Stimulated activated CD4-positive, alpha-beta T cell treated with anti-CD3 and anti-CD28 coated beads, Interleukin-4, amount 100 ng/mL, for 48 hours (primary cell): Measurements from ENCODE around the gene MACROD2.

Source experiments
- DNase-seq, 2 donors: peaks; one replicate each; pipeline ENCODE4 v3.0.0-alpha.2; 2020; ENCODE audit warnings: low read depth in 2 of 2

Gene MACROD2

DNA sequence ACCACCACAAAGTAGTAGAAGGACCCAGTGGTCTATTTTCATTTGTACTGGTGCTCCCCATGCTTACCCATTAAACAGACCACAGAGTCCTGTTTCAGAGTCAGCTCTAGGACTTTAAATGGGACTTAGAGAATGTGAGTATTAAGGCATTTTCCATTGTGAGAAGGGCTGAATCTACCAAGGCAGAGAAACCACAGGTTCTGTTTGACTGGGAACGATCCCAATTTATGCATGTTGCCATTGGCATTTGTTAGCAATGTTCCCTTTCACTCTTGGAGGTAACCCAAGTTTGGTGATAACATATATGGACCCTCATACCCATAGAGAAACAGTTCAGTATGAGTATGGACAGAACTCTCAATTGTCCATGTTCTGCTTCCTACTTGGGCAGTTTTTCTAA, 1905.1 kb downstream of the MACROD2 start:
- DNase-seq, result no peak

DNA sequence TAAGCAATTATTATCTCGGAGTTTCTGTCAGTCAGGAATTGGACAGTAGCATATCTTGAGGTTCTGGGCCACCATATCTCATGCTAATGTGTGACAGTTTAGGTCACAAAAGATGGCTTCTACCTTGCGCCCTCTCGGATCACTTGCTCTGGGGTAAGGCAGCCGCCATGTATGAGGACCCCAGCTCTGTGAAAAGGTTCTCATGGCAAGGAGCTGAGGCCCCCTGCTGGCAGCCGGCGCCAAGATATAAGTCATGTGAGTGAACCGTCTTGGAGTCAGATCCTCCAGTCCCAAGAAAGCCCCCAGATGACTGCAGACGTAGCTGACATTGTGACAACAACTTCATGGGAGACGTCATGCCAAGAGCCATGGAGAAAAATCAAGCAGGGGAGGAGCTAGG, 1907.2 kb downstream of the MACROD2 start:
- DNase-seq, result no peak

DNA sequence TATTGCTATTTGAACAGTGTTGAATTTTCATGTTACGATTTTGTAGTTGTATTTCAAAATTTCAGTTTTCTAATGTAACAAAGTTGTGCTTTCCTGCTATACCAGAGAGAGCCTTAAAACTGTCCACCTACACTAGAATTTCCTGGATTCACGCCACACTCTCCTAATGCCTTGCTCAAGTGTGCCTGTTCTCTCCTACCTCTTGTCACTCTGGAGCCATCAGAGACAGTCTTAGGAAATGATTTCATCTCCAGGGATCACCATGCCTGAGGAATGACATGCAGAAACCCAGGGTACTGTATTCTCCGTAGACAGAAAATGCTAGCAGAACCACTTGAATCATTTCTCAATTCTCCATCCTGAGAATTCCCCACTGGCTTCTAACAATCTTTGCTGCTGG, 1910.3 kb downstream of the MACROD2 start:
- no peak for DNase-seq

DNA sequence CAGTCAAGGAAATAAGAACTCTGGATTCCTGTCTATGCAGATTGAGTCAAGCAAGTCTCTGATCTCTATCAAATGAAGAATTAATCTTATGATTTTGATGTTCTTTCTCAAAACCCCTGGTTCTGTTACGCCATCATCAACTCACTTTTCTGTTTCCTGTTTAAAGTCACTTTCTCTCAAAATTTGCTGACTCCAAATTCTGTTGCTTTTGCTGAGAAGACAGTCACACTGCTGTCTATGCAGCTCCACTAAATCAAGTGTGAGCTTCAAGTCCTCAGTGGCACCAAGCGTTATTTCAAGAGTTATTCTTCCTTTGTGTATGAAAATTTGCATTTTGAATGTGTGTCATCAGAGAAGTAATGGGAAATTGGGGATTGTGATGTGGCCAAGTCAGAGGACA, 1914.7 kb downstream of the MACROD2 start:
- no peak for DNase-seq

DNA sequence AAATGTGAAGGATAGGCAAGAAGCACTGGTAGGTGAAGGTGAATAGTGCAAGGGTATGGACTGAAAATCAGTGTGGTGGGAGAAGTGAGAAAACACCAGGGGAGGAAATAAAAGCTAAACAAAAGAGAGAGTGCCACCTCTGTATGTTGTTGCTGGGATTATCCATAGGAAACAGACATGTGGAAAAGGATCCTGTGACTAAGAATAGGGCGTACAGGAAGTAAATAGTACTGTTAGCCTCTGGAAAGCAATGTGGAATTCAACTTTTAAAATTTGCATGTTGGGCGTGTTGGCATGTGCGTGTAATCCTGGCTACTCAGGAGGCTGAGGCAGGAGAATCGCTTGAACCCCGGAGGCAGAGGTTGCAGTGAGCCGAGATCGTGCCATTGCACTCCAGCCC, 1916.3 kb downstream of the MACROD2 start:
- DNase-seq, result no peak

DNA sequence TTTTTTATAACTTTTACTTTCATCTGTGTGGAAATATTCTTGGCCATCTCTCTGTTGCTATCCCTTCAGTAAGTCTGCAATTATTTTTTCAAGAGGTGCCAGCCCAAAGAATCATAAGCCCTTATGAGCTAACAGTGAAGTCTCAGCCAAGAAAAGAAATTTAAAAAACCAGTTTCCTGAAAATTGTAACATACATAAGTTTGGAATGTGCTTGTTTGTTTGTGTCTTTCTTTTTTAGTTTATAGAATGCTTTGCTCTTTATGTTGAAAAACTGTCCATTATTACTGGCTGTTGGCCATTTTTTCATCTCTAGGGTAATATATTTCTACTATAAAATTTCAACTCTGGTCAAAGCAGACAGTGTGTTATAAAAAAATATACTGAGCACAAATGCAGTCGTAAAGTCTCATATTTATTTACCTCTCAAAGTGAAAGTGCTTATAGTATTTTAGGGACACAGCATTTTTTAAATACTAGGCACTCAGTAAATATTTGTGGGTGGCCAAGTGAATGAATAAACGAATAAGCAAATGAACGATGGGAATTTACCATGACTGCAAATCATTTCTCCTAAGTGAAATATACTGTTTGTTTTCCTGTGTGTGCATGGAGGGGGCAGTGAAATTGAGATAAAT, 1918.2 kb downstream of the MACROD2 start:
- no peak for DNase-seq

DNA sequence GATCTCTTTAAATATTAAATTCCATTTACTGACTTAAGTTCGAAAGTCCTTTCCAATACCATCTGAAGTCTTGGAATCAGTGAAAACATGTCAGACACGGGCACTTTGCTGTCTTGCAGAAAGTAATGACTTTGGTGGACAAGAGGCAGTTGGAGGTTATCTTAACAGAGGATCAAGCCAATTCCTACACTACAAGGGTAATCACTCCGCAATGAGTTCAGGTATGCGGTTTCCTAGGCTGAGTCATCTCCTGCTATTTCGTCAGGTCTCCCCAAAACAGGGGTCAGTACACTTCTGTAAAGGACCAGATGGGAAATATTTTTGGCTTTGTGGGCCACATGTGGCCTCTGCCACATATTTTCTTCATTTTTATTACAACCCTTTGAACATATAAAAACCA, 1921.3 kb downstream of the MACROD2 start:
- DNase-seq, result no peak

DNA sequence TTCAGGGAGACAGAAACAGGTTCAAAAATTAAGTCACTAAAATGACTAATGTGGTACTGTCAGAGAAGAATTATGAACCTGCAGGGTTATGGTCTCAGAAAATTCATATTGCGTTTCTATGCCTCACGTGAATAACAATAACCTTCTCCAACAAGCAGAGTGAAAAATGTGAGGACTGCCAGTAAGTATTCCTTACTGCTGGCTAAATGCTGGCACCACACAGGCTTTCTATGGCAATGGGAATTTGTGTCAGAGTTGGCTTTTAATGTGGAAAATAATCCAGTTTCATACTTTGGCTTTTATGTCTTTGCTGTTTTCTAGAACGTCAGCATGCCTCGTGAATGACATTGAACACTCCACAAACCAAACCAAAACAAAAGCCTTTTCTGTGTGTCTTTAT, 1922.0 kb downstream of the MACROD2 start:
- DNase-seq, result no peak

DNA sequence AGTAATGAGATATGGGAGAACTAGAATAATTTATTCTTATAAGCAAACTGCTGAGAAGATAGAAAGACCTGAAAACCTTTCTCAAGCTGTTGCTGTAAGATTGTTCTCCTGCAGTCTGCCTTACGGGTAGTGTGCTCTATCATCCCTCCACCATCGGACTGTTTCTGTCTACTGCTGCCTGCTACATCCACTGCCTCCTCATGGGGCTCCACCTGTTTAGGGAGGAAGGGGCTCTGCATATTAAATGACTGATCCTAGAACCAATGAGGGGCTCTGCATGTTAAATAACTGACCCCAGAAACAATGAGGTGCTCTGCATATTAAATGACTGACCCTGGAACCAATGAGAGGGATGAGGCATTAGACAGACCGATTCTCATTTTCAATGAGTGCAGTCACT, 1923.3 kb downstream of the MACROD2 start:
- no peak for DNase-seq

DNA sequence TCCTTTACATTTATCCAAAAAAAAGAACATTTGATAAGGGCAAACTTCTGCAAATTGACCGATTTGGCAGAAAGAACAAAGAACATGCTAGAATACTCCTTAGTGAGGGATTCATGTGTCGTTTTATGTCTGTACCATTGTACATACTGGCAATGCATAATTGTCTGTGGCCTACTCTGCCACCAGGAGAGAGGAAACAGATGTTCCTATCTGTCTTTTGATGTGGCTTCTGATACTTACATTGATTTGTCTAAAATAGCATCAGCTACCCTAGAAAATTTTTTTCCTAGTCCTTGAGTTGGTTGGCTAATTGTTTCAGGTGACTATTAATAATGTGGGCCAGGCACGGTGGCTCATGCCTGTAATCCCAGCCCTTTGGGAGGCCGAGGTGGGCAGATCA, 1923.8 kb downstream of the MACROD2 start:
- DNase-seq, result no peak

DNA sequence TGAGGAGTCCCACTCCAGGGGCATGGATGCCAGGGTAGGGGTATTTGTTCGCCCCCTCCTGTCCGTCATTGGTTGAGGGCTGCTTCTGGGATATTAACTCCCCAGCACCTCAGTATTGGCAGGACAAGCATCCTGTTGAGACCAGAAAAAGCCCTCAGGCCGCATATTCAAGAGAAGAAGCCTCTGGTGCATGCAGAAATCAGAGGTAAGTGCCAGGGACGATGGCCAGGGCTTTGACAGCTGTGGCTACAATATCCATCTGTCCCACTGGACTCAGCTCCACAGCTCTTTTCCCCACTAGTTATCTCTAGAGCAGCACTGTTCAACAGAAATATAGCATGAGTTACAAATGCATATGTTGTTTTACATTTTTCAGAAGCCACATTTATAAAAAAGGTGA, 1926.6 kb downstream of the MACROD2 start:
- DNase-seq, result no peak

DNA sequence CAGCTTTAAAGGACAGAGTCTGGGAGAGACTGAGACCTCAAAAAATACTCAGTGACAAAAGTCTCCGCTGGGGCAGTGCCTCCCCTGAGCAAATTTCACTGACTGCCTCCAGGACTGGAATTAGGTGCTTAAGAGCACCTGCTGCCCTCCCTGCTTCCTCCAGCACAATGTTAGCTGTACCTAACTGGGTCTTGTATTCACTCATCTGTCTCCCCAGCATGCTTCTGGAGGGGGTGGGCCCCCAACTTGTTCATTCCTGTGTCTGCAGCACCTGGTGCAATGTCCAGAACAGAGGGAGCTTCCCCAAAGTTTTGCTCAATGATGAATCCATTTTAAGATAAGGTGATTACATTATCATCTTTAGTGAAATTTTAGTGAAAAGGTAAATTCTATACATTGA, 1927.2 kb downstream of the MACROD2 start:
- no peak for DNase-seq

DNA sequence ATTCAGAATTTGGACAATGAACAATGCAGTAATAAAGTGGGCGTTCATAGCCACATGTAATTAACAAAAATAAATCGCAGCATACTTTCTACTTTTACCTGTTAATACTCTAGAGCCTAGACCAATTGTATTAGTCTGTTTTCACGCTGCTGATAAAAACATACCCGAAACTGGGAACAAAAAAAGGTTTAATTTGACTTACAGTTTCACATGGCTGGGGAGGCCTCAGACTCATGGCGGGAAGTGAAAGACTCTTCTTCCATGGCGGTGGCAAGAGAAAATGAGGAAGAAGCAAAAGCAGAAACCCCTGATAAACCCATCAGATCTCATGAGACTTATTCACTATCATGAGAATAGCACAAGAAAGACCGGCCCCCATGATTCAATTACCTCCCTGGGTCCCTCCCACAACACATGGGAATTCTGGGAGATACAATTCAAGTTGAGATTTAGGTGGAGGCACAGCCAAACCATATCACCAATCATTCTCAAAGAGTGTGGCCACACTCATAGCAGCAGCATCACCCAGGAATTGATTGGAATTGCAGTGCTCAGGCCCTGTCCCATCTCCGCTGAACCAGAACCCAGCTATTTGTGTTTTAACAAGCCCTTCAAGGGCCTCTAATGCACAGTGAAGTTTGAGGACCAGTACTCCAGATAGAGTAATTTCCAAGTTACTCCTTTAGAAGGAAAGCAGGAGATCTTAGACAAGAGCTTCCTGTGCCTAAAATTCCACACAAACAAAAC, 1927.9 kb downstream of the MACROD2 start:
- no peak for DNase-seq

DNA sequence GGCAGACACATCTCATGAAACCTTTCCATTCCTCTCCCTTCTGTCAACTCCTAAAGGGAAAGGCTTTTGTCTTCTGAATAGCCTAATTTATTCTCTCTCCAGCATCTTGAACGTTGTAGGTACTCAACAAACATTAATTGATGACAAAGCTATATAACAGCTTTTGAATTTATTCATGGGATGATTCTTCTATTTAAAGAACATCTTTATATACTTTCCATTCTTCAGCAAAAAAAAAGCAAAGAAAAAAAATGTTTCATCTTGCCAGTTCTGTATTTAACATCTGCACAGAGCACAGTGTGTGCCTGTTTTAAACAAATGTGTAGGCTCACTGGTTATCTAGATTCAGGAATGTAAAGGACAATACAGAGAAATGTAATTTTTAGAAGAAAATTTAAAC, 1929.2 kb downstream of the MACROD2 start:
- no peak for DNase-seq

DNA sequence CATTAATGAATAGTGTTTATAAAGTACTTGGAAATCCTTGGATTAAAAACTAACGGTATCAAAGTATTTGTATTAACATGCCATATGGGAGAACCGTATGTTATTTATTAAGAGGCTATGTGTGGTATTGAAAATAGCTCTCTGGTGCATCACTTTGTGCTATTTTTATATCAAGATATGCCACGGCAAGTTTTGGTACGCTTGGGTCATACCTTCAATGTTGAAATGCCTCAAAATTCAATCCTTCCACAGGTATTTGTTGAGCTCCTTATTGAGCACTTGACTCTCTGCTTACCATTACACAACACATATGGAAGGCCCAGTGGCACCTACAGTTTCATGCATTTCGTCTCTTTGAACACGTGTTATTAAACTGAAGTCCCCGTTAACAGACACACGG, 1930.1 kb downstream of the MACROD2 start:
- DNase-seq, result no peak

DNA sequence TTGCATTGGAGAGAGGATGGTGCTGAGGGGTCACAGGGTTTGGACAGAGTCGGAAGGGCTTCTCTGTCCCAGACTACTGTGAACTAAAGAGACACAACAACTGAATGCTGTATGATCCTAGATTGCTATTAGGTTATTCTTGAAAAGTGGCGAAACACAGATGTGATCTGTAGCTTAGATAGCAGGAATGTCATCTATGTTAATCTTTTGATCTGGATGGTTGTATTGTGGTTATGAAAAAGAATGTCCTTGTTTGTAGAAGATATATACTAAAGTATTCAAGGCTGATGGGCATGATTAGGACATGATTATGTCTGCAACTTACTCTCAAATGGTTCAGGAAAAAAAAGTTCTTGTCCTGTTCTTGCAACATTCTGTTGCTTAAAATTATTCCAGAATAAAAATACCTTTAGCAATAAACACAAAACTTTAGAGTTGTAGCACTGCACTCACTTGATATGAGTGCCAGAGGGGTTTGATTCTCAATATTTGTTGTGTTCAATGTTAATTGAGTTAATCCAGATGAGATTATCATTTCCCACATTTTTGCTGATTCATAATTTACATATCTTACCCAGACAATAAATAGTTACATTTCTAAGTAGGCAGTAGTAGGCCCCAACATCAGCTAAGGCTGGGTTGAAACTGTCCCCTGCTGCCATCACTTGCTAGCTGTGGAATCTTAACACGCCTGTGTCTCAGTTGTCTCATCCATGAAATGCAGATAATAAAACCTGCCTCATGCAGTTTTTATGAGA, 1932.8 kb downstream of the MACROD2 start:
- no peak for DNase-seq

DNA sequence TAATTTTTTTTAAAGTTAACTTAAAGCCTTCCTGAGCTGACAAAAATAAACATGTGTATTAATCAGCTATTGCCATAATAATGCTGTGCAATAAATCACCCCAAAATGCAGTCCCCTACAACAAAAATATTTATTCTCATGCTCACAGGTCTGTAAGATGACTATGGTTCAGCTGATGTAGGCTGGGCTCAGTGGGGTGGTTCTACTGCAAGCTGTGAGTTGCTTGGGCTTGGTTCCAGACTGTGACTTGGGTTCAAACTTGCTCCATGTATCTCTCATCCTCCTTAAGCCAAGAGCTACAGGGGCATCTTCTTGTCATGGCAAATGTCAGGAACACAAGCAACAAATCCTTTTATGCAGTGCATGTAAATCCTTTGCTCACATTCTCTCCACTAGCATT, 1933.6 kb downstream of the MACROD2 start:
- no peak for DNase-seq

DNA sequence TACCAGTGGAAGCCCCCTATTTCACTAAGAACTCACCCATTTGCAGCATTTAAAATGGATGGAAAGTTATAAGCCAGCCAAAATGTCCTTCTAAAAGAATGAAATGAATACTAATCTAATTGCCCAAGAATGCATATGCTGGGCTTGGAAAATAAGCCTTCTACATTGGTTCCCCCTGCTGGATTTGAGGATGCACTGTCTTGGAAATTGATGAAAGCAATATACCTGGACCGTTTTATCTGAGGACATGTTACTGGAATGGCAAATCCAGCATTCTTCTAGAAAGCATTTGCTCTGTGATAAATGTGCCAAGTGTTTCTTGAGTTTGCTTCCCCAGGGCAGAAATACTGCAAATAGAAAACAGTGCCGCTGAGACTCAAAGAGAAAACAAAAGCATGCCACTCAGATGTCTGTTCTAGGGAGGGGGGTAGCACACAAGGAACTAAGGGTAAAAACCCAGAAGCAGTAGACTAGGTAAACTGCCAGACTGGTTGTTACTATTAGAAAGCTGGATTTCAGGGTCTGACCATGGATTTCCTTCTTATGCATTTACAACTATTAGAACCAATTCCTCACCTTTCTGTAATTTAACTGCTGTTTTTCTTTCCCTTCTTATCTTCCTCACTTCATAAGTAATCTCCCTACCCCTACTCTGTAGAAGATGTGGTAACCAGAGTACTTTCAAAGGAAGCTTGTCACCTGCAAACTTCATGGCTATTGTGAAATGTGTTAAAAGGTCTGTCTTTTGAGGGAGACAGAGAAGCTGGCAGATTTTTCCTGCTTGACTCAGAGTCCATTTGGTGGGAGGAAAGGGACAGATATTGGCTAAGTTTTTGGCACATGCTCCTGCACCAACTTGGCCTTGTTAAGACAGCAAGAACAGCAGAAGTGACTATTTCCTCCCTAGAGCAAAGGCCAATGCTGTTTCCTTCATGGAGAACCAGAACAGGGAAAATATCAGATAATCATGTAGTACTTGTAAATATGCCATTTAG, 1935.3 kb downstream of the MACROD2 start:
- DNase-seq, result no peak

DNA sequence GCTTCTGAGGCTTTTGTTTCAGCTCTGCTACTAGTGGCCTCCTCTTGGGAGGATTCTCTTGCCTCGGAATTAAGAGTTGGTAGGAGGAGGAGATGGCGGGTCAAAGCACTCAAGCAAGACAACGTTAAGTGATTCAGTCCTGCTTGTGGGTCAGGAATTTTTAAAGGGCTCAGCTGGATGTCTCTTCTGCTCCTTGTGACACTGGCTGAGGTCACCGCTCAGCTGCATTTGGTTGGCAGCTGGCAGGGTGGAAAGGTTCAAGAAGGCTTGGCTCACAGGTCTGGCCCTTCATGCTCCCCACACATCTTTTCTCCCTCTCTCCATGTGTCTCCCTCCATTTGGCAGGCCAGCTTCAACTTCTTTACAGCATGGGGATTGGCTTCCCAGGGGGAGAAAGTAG, 1936.6 kb downstream of the MACROD2 start:
- no peak for DNase-seq

DNA sequence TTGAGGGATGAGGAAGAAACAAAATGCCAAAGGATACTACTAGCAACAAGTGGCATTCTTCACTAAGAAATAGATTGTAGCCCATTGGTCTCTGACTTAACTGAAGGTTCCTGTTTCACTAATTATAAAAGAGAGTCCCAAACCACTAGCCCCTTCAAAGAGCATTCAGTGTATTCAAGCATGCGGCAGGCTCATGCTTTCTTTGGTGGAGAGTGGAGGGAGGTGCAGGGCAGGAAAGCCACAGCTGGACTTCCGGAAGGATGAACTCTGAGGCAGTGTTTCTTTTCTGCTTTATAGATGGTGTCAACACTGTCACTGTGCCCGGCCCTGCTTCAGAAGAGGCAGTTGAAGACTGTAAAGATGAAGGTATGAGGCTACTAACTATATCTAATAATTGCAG, 1941.9 kb downstream of the MACROD2 start:
- no peak for DNase-seq

DNA sequence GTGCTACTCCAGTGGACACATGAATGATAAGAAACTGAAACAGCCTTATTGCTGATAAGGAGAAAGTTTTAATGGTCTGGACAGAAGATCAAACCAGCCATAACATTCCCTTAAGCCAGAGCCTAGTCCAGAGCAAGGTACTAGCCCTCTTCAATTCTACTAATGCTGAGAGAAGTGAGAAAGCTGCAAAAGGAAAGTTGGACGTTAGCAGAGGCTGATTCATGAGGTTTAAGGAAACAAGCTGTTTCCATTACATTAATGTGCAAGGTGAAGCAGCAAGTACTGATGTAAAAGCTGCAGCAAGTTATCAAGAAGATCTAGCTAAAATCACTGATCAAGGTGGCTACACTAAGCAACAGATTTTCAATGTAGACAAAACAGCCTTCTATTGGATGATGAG, 1943.5 kb downstream of the MACROD2 start:
- no peak for DNase-seq

DNA sequence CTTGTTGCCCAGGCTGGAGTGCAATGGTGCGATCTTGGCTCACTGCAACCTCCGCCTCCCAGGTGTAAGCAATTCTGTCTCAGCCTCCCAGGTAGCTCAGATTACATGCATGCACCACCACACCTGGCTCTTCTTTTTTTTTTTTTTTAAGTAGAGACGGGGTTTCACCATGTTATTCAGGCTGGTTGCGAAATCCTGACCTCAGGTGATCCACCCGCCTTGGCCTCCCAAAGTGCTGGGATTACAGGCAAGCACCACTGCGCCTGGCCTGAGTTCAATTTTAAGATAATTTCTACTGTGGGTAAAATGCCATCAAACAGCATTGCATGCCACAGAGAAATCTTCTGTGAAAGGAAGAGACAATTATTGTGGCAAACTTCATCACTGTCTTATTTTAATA, 1944.8 kb downstream of the MACROD2 start:
- DNase-seq, result no peak
